GM21360 (cell line): ENCODE data around the gene GABRB3.

Experiments
- ATAC-seq: cut with Tn5 transposase; IDR thresholded peaks from one replicate; pipeline ENCODE4 v1.9.1; 2021; ENCODE audit warnings: mild to moderate bottlenecking, moderate library complexity; ENCODE audit not compliant: unreplicated experiment

GABRB3 gene

GRCh38 chr15:26631894-26632293 is 141.0 kb downstream of the GABRB3 start:
- ATAC-seq: no peak

- ATAC-seq: no peak
Measured at GRCh38 chr15:26630857-26631256, 142.0 kb downstream of the GABRB3 start.

- no peak for ATAC-seq
Measured at GRCh38 chr15:26628879-26629529, 143.9 kb downstream of the GABRB3 start.

- no peak for ATAC-seq
Measured at GRCh38 chr15:26628071-26628470, 144.8 kb downstream of the GABRB3 start.

- ATAC-seq: no peak
Measured at GRCh38 chr15:26624128-26624527, 148.7 kb downstream of the GABRB3 start.

GRCh38 chr15:26623071-26623470 is 149.8 kb downstream of the GABRB3 start:
- no peak for ATAC-seq

GRCh38 chr15:26621816-26622215 is 151.1 kb downstream of the GABRB3 start:
- ATAC-seq: no peak

- ATAC-seq: no peak
Measured at GRCh38 chr15:26620528-26621458, 152.1 kb downstream of the GABRB3 start.

GRCh38 chr15:26615927-26616302 is 157.0 kb downstream of the GABRB3 start:
- ATAC-seq: no peak

GRCh38 chr15:26615188-26615926 is 157.5 kb downstream of the GABRB3 start:
- ATAC-seq: no peak

GRCh38 chr15:26614734-26615133 is 158.1 kb downstream of the GABRB3 start:
- ATAC-seq: no peak

- no peak for ATAC-seq
Measured at GRCh38 chr15:26598704-26599103, 174.2 kb downstream of the GABRB3 start.

- ATAC-seq: no peak
Measured at GRCh38 chr15:26595611-26596010, 177.3 kb downstream of the GABRB3 start.

GRCh38 chr15:26590676-26591075 is 182.2 kb downstream of the GABRB3 start:
- ATAC-seq: no peak

- ATAC-seq: no peak
Measured at GRCh38 chr15:26582840-26583239, 190.0 kb downstream of the GABRB3 start.

- ATAC-seq: no peak
Measured at GRCh38 chr15:26580943-26581342, 191.9 kb downstream of the GABRB3 start.

GRCh38 chr15:26572602-26573350 is 200.1 kb downstream of the GABRB3 start:
- ATAC-seq: no peak

- no peak for ATAC-seq
Measured at GRCh38 chr15:26571346-26571745, 201.5 kb downstream of the GABRB3 start.

GRCh38 chr15:26565542-26565941 is 207.3 kb downstream of the GABRB3 start:
- no peak for ATAC-seq

GRCh38 chr15:26564361-26564760 is 208.5 kb downstream of the GABRB3 start:
- ATAC-seq: no peak

- no peak for ATAC-seq
Measured at GRCh38 chr15:26562336-26562735, 210.5 kb downstream of the GABRB3 start.
